NB4 (cell line): ENCODE measurements around the gene TANC1.

Source experiments
- CTCF ChIP-seq: IDR thresholded peaks from one replicate; pipeline ENCODE4 v1.5.1; 2012; ENCODE audit warnings: low read depth, low read length
- MAX ChIP-seq: IDR thresholded peaks from 2 replicates; pipeline ENCODE4 v1.6.1; 2011; ENCODE audit warnings: low read depth, low read length
- MYC ChIP-seq: IDR thresholded peaks from 2 replicates; pipeline ENCODE4 v1.6.1; 2011; ENCODE audit warnings: low read depth, low read length
- POLR2A ChIP-seq: IDR thresholded peaks from 2 replicates; pipeline ENCODE4 v1.6.1; 2011; ENCODE audit warnings: mild to moderate bottlenecking; ENCODE audit not compliant: insufficient read length; ENCODE audit errors: extremely low read depth

DNA sequence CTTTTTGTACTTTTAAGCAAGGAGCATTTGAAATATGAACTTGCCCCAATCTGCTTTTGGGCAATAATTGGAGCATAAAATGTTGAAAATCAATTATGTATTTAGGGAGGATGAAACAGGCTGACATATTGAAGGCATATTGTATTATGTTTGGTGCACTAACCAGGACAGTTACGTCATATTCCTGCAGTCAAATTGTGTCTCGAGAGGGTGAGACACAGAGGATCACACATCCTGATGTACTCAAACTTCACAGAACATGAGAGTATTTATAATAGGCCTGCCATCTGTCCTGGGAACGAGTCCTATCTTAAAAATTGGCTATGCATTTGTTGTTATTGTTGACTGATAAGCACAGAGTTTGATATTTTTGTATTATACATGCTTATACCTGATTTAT lies 44.7 kb downstream of the TANC1 start:
- TF ChIP-seq CTCF: no peak
- TF ChIP-seq POLR2A: no peak
- TF ChIP-seq MAX: no peak
- TF ChIP-seq MYC: no peak
